ENCODE measurements around the gene FCGR2B.
"Not testable (repeated sequence)": the region's sequence is repeated elsewhere in the genome, so short reads cannot be mapped to it uniquely, and the experiment has no call there.

GRCh38 chr1:161693020-161693712 is 30.2 kb downstream of the FCGR2B start:
- TF ChIP-seq EZH2 (IDR thresholded peaks at IDR 0.05; ENCODE audit: low read length, missing control alignments); CTCF (conservative IDR thresholded peaks at IDR 0.05 in 1 of 2, IDR thresholded peaks at IDR 0.05 in 1 of 2; ENCODE audit: low read depth in 1 of 2, low read length in 2 of 2): not testable (repeated sequence)
